HG02938 (cell line): ENCODE results near the gene LAMA1.

Experiments used
- ATAC-seq: cut with Tn5 transposase; IDR thresholded peaks from one replicate; pipeline ENCODE4 v1.9.1; 2021; ENCODE audit warnings: mild to moderate bottlenecking, moderate library complexity; ENCODE audit not compliant: unreplicated experiment

The LAMA1 gene

DNA sequence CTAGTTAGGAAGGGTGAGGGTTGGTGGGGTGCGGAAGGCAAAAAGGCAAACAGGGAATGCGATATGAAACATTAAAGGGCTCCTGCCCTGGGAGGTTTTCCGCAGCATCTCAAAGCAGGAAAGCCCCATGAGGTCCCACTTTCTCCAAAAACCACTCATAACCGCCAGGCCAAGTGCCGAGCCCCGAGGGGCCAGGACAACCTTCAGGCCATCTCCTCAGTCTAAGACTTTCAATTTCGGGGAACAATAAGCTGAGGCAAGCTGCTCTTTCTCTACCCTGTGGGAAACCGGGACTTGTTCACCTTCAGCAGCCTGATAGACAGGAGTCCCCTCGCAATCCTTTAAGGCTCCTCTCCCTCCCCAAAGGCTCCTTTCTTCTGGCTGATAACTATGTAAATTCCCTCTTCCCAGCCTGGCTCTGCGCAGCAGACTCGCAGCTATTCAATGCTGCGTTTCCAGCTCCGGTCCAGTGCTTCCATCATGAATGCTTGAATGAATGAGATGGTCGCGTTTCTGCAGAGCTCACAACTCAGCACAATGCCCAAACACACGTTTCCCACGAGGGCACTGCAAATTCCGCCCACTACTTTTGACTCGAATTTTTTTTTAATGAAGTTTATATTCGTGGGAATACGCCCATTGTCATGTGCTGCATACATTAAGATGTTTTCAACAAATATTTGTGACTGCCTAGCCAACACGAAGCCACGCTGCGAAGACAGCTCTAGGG, 1.4 kb downstream of the LAMA1 start:
- no peak for ATAC-seq

DNA sequence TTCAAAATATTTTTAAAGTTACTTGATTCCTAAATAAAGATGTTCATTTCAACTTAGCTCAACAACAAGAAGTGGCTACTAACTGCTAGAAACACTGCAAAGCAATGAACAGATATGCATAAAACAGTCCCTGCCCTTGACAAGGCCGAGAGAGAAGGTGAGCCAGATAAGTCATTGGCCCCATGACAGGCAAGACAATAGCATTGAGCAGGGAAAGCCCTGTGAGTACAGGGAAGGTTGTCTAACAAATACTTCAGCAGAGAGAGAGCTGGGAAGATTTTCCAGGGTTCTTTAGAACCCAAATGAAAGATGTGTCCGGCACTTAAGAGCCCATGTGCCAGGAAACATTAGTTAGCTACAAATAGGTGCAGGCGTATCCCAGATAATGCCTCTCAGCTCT, 4.7 kb downstream of the LAMA1 start:
- no peak for ATAC-seq

DNA sequence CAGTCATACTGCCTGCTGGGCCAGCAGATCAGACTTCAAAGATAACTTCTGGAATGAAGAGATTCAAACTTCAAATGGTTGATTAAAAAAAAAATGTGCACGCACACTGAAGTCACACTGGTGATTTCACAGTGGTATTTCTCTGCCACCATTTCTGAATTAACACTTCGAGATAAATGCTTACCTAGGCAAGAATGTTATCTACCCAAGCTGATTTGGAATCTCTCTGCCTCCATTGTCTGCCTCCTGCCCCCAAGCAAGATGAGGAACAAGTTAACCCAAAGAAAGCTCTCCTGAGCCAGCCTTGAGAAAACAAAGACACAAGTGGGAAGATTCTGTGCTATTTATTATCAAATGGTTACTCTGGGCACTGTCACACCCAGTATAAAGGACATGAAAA, 6.5 kb downstream of the LAMA1 start:
- no peak for ATAC-seq

DNA sequence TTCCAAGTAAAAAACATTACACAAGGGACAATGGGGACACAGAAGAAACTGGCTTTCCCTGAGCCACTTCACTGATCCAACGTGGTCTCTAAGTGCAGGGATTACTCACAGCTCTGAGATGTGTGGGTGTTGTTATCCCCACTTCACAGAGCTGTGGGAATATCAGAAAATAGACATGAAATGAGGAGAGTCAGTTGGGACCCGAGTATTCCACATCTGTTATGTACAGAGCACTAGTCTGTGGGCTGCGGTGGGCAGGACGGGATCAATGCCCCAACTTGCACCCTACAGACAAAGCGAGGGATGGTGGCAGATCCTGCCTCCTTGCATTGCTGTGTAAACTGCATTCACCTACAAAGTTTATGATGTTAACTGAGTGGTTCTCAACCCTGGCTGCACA, 11.7 kb downstream of the LAMA1 start:
- ATAC-seq, result no peak

DNA sequence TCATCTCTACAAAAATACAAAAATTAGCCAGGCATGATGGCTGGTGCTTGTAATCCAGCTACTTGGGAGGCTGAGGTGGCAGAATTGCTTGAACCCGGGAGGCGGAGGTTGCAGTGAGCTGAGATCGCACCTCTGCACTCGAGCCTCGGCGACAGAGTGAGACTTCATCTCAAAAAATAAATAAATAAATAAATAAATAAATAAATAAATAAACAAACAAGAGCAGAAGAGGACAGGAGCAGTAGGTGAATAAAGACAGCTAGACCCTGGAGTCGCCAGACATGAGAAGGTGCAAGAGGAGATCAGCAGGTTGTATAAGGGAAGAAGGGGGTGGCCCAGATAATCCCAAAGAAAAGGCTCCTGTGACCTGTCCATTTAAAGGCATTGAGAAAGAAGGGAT, 12.3 kb downstream of the LAMA1 start:
- no peak for ATAC-seq

DNA sequence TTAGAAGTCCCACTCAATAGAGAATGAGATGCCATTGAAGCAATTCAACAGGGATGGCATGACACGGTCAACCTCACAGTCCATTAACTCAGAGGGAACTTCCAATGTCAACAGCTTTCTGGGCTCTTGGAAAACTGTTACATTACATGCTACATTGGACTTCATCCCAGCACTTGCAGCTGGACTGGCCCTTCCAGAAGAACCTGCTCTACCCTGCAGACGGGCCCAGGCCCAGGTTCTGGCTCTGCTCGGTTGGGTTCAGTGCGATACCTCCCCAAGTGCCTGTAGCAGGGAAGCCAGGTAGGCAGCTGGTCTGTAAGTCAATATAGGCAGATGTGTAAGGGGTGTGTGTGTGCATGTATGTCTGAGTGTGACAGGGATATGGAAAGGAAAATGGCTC, 12.9 kb downstream of the LAMA1 start:
- no peak for ATAC-seq

DNA sequence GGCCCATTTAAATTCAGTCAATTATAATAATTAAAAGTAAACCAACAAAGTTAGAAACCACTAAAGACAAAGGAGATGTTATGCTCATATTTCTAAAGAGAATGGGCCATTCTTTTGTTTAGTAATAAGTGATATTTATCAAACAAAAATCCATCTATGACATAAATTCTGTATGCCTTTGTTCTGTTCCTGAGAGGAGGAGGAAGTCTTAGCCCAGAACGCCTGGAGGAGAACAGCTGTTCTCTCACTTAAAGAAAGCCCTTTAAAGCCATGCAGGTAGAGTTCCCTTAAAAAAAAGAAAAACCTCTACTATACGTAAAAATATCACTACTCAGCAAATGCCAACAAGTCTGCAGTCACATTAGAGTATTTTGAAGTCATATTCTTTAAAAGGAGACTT, 15.5 kb downstream of the LAMA1 start:
- ATAC-seq, result no peak

DNA sequence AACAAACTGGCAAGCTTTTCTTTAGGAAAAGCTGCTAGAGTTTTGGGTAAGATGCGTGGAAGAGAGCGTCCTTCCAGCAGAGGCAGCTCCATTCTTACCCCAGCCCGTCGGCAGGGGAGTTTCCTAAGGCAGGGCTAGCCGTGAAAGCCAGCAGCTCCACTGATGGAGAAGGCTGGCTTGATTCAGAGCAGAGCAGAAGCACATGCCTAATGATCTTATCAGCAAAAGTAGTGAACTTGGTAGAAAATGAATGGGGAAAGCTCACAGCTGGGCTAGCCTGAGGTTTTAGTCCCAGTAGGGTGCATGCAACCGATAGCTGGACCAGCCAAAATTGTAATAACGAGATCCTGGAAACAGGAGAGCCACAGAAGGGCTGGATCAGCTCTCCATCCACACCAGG, 20.8 kb downstream of the LAMA1 start:
- no peak for ATAC-seq

DNA sequence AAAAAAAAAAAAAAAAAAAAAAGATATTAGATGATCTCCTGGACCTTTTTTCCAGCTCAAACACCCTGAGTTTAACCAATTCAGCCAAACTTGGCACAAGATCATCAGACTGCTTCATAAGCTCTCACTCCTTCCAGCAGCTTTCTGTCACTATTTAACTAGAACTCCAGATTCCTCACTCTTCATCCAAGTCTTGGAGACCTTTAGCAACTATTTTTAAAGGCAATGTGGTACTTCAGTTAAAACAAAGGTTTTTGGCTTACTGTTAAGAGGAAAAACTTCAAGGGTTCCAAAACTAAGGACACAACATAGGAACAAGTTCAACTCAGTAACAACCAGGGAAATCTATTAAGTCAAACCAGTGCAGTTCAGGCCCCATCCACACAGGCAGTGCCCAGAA, 23.2 kb downstream of the LAMA1 start:
- ATAC-seq, result no peak

DNA sequence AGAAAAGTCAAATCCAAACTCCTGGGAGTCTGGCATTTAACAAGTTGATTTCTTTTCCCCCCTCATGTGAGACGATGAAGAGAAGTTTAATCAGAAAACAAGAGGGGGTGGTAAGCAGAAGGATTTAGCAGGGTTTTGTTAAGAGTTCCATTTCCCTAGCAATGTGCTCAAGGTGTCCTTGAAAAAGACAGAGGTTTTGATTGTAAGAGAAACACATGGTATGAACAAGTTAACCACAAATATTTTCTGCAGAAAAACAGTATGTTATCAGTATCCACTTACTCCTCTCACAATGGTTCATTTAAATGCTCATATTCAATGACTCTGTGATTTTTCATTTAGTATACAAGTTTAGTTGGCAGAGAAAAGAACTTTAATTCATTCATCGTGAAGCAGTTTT, 26.8 kb downstream of the LAMA1 start:
- ATAC-seq, result no peak

DNA sequence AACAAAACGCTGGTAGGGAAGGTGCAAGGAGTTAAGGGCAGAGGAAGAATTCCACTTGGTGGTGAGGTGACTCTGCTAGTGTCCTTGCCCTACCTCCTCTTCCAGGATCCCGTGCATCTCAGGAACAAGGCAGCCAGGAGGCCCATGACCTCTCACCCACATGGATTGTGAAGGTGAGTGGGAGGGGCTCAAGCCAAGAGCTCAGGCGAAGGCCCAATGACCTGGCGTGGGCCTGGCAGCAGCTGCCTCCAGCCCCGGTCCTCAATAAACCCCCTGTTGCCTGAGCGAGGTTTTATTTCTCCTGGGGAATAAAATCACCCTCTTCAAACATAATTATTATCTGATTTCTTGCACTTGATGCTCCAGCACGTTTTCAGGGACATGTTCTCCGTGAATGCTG, 28.2 kb downstream of the LAMA1 start:
- no peak for ATAC-seq

DNA sequence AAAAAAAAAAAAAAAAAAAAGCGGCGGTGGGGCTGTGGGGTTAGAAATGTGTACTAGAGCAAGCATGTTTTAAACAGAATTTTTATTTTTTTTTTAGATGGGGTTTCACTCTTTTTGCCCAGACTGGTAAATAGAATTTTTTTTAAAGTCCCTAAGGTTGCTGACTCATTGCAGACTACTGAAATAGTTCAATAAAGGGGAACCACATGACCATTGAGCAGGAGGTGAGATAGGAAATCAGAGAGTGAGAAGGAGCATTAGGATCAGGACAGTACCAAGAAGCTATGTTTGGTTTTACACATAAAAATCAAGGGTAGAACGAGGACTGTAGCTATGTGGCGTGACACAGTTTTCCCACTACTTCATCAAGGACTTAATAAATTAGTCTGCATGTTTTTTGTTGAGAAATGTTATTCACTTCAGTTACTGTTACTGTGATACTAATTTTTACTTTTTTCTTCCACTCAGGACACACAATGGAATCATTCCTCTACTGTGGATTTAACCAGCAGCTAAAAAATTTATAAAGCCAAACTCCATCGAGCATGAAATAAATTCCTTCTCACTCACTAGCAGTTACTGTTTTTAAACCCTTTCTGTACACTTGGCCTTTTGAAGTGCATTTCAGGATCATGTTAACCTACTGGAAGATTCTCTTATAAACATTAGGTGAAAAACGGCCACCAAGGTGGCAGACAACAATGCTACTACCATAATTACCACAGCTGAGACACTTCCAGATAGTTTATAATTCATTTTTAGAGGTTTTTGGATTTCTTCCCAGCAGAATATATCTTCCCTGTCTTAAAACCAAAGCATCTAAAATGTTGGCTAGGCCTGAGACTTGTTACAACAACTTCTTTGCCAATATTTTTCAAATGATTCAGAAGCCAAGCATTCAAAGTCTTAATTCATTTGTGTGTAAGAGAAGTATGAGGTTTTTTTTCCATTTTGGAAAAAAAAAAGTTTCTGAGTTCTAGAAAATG, 33.2 kb downstream of the LAMA1 start:
- ATAC-seq, result no peak

DNA sequence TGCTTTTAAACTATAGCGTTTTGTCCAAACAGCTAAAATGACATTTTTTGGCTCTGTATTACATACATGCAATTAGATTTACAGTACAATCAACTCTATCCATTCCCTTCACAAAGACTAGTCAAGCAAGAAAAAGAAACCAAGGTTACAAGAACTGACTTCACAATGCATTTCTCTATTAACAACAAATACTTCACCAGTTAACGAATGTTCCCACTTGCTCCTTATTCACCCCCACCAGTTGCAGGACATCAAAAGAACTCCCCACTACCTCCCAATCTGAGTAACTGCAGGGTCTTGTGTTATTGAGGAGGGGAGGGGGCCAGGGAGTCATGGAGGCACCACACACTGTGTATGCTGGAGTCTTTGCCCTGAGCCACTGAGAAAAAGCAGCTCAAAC, 34.9 kb downstream of the LAMA1 start:
- no peak for ATAC-seq

DNA sequence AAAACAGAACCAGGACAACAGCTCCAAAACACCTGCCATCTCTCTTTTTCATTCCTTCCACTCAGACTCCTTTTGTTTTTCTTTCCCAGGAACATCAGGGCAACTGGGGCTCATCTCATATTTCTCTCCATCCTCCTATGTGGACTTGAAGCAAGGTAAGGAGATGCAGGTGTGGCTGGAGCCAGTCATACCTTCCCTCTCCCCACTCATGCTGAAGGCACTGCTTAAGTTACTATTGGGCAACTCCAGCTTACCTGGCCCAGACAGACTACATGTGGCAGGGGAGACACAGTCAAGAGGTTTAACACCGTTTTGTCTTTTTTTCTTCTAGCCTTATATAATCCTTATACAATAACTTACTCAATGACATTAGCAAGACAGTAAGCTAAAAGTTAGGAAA, 38.4 kb downstream of the LAMA1 start:
- no peak for ATAC-seq

DNA sequence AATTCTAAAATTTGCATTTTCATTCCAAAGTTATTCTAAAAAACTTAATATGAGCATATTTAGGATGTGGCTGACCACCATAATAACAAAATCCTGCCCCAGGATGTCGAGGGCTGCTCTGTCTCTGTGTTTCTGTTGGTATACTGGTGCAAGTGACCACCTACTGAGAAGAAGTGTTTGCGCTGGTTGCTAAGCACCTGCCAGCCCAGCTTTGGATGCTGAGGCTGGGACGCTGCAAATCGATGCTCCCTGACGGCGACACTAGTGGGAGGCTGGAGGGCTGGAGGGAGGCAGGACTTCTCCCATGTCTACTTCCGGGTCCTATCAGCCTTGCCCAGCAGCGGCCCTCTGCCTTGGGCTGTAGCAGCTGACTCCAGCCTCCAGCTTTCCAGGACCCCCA, 45.0 kb downstream of the LAMA1 start:
- ATAC-seq, result no peak

DNA sequence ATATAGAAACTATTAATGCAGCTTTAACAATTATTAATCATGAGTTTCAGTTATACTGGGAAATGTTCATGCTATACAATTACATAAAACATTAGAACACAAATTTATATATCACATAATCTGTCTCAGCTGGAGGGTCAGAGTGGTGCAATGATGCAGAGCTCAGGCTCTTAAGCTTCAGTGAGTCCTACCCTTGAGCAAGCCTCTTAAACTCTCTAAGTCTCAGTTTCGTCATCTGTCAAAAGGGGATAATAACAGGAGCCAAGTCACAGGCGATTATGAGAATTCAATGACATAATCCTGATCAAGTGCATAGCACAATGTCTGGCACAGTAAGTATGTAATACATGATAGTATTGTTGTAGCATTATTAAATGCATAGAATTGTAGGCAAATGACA, 46.0 kb downstream of the LAMA1 start:
- ATAC-seq, result no peak

DNA sequence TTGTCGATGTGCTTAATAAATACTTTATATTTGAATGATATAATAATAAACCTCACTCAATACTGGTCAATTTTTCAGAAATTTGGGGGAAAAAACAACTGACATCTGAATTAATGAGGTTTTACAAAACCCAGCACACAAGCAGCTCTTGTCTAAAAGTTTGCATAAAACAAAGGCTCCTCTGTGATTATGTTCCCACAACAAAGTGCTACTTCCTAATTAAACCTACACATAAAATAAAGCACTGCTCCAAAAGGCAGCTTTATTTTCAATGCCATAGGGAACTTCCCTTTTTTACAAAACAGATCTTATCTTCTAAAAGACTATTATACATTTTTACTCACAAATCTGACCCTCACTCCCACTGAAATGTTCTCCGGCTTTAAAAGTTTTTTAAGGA, 47.1 kb downstream of the LAMA1 start:
- no peak for ATAC-seq

DNA sequence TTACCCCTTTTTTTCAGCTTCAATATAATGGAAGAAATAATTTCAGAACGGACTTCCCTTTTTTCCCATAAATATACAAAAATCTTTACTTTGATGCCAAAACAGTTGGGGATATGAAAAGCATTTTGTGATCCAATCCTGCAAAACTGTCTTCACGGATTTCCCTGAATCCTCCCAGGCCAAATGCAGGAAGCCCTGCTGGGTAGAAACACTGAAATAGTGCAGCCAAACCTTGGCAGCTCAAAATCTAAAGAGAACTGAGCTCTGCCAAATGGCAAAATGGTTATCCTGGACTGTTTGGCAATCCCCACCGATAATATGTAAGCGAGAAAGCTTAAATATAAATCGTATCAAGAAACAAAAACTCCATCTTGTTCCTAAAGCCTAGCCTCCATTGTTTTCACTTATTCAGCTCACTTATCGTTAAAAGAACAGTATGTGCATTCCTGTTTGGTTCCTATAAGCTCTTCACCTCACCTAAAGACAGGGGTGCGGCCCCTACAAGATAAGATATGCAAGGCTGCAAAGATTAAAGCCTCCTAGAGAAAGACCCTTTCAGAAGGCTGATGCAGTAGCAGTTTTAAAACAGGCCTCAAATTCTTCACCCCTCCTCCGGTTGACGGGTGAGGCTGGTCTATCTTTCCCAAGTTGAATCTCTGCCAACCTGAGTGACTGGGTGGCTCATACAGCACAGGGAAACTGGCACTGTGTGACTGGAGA, 48.6 kb downstream of the LAMA1 start:
- ATAC-seq, result no peak

DNA sequence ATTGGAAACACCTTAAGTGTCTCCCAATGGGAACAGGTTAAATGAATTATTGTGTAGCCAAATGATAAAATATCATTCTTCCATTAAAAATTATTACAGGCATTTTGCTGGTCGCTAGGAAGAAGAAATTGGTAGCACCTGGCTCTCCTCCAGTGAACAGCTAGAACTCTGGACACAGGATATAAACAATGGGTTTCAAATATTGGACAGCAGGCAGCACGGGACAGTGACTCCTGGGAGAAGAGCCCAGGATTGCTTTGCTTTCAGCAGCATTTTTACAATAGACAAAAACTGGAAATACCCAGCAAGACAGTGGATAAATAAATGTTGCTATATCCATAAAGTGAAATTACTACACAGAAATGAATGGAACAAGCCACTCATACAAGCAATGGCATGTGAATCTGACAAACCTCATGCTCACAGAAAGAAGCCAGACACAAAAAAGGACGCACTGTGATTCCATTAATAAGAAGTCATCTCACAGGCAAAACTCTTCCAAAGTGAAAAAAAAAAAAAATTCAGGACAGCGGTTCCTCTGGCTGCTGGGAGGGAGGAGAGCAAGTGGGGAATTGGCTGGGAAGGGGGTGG, 50.5 kb downstream of the LAMA1 start:
- ATAC-seq, result no peak

DNA sequence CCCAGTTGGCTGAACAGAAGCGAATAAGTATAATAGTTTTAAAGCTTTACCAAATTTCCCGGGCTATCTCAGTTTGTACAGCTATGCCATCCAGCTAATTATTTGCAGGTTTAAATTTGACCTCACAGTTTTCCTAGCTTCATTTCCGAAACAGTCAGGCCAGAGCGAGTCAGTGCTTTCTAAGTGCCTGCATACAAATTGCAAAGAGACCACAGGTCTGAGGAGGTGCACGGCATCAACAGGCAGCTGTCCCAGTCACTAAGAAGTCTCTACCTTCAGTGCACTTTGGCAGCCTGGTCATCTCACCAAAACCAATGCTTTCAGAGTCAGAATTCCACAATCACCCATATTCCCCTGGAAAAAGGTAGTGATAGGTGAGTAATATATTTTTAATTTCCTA, 51.9 kb downstream of the LAMA1 start:
- ATAC-seq, result no peak

DNA sequence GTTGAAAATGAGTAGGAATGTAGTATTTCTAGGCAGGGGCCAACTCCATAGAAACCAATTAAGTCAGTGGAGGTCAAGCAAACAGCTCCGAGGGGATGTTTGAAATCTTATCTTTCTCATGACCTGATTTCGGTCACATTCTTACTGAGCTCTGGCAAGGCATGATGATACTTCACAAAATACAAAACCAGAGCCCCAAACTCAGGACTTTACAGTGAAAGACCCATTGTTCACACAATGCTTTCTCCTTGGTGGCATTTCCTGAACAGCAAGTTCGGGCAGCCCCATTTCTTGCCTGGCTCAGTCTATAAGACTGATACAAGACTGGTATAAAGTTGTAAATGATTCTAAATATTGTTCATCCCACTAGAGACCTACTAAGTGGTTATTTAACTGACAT, 53.3 kb downstream of the LAMA1 start:
- no peak for ATAC-seq
